ENCODE data around the gene CSF2.
"Not testable (repeated sequence)": the region's sequence is repeated elsewhere in the genome, so short reads cannot be mapped to it uniquely, and the experiment has no call there.

DNA sequence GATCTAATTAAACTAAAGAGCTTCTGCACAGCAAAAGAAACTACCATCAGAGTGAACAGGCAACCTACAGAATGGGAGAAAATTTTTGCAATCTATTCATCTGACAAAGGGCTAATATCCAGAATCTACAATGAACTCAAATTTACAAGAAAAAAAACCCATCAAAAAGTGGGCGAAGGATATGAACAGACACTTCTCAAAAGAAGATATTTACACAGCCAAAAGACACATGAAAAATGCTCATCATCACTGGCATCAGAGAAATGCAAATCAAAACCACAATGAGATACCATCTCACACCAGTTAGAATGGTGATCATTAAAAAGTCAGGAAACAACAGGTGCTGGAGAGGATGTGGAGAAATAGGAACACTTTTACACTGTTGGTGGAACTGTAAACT is 34.9 kb downstream of the CSF2 start:
- TF ChIP-seq, protein P1, sequence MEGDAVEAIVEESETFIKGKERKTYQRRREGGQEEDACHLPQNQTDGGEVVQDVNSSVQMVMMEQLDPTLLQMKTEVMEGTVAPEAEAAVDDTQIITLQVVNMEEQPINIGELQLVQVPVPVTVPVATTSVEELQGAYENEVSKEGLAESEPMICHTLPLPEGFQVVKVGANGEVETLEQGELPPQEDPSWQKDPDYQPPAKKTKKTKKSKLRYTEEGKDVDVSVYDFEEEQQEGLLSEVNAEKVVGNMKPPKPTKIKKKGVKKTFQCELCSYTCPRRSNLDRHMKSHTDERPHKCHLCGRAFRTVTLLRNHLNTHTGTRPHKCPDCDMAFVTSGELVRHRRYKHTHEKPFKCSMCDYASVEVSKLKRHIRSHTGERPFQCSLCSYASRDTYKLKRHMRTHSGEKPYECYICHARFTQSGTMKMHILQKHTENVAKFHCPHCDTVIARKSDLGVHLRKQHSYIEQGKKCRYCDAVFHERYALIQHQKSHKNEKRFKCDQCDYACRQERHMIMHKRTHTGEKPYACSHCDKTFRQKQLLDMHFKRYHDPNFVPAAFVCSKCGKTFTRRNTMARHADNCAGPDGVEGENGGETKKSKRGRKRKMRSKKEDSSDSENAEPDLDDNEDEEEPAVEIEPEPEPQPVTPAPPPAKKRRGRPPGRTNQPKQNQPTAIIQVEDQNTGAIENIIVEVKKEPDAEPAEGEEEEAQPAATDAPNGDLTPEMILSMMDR (IDR thresholded peaks at IDR 0.05; ENCODE audit: insufficient read depth, low read length), result not testable (repeated sequence)
- TF ChIP-seq SPI1 (IDR thresholded peaks at IDR 0.05; ENCODE audit: borderline replicate concordance, low read depth); POLR2AphosphoS5 (IDR thresholded peaks at IDR 0.05; ENCODE audit: low read depth); GABPA (IDR thresholded peaks at IDR 0.05; ENCODE audit: low read depth): not testable (repeated sequence)
- TF ChIP-seq, protein P2, sequence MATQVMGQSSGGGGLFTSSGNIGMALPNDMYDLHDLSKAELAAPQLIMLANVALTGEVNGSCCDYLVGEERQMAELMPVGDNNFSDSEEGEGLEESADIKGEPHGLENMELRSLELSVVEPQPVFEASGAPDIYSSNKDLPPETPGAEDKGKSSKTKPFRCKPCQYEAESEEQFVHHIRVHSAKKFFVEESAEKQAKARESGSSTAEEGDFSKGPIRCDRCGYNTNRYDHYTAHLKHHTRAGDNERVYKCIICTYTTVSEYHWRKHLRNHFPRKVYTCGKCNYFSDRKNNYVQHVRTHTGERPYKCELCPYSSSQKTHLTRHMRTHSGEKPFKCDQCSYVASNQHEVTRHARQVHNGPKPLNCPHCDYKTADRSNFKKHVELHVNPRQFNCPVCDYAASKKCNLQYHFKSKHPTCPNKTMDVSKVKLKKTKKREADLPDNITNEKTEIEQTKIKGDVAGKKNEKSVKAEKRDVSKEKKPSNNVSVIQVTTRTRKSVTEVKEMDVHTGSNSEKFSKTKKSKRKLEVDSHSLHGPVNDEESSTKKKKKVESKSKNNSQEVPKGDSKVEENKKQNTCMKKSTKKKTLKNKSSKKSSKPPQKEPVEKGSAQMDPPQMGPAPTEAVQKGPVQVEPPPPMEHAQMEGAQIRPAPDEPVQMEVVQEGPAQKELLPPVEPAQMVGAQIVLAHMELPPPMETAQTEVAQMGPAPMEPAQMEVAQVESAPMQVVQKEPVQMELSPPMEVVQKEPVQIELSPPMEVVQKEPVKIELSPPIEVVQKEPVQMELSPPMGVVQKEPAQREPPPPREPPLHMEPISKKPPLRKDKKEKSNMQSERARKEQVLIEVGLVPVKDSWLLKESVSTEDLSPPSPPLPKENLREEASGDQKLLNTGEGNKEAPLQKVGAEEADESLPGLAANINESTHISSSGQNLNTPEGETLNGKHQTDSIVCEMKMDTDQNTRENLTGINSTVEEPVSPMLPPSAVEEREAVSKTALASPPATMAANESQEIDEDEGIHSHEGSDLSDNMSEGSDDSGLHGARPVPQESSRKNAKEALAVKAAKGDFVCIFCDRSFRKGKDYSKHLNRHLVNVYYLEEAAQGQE (IDR thresholded peaks at IDR 0.05; ENCODE audit: insufficient replicate concordance, low read depth), result not testable (repeated sequence)

Measured in HL-60 (cell line).